Liver (tissue), 9 donors: ENCODE measurements around the gene C3orf22. TPM values are rescaled to one million over a fixed set of nuclear protein-coding genes. Genes with fewer than 3 reads are reported as not detected.

ENCODE experiments used
- DNase-seq: peaks from one replicate; pipeline ENCODE4 v3.0.0-alpha.2; 2017; ENCODE audit warnings: low spot score
- H3K27ac ChIP-seq, 2 donors: one replicate each; pipeline ENCODE4 v1.7.0; 2013; ENCODE audit warnings: inconsistent platforms in 2 of 2, low read length in 2 of 2, control low read depth in 1 of 2, low read depth in 1 of 2, mild to moderate bottlenecking in 1 of 2
- H3K27me3 ChIP-seq, 4 donors: one replicate each; pipeline versions ENCODE4 v1.6.1 to v1.7.0; 2013; ENCODE audit warnings: low read length in 3 of 4, inconsistent platforms in 1 of 4, mild to moderate bottlenecking in 1 of 4, moderate library complexity in 1 of 4; ENCODE audit not compliant: control insufficient read depth in 4 of 4, insufficient read depth in 4 of 4
- H3K36me3 ChIP-seq, 4 donors: one replicate each; pipeline versions ENCODE4 v1.6.1 to v1.7.0; 2013; ENCODE audit warnings: low read length in 3 of 4, mild to moderate bottlenecking in 3 of 4, low read depth in 1 of 4, moderate library complexity in 1 of 4; ENCODE audit not compliant: control insufficient read depth in 4 of 4, insufficient read depth in 3 of 4
- H3K4me1 ChIP-seq, 4 donors: one replicate each; pipeline versions ENCODE4 v1.6.1 to v1.7.0; 2013; ENCODE audit warnings: low read length in 3 of 4, mild to moderate bottlenecking in 3 of 4, moderate library complexity in 1 of 4; ENCODE audit not compliant: control insufficient read depth in 4 of 4, insufficient read depth in 4 of 4
- H3K4me3 ChIP-seq, 3 donors: one replicate each; pipeline versions ENCODE4 v1.6.1 to v1.7.0; 2013; ENCODE audit warnings: low read length in 3 of 3, control low read depth in 1 of 3, low read depth in 1 of 3, mild to moderate bottlenecking in 1 of 3
- H3K9ac ChIP-seq, 2 donors: one replicate each; pipeline ENCODE4 v1.7.0; 2013; ENCODE audit warnings: low read length in 2 of 2, mild to moderate bottlenecking in 2 of 2, moderate library complexity in 2 of 2, control low read depth in 1 of 2, low read depth in 1 of 2
- H3K9me3 ChIP-seq, 4 donors: one replicate each; pipeline versions ENCODE4 v1.6.1 to v1.7.0; 2013; ENCODE audit warnings: low read length in 3 of 4; ENCODE audit not compliant: control insufficient read depth in 4 of 4
- ATF3 ChIP-seq: IDR thresholded peaks from 2 replicates; pipeline ENCODE4 v1.6.1; 2016; ENCODE audit warnings: antibody characterized with exemption
- CTCF ChIP-seq: fragments of 150-350 bp; IDR thresholded peaks from 2 replicates; pipeline ENCODE4 v1.5.1; 2017; ENCODE audit warnings: improper control_type of control experiment, low read depth, low read length; ENCODE audit not compliant: missing input control
- EGR1 ChIP-seq, 2 donors: IDR thresholded peaks; 2 replicates each; pipeline ENCODE4 v1.6.1; 2016 to 2018; ENCODE audit warnings: antibody characterized with exemption in 2 of 2, low read depth in 2 of 2
- FOXA1 ChIP-seq: IDR thresholded peaks from 2 replicates; pipeline ENCODE4 v1.6.1; 2016; ENCODE audit warnings: antibody characterized with exemption
- FOXA2 ChIP-seq: IDR thresholded peaks from 2 replicates; pipeline ENCODE4 v1.6.1; 2016; ENCODE audit warnings: antibody characterized with exemption
- GABPA ChIP-seq, 2 donors: IDR thresholded peaks in 1 of 2; conservative IDR thresholded peaks in 1 of 2; 2 replicates each; pipeline ENCODE4 v1.6.1; 2016; ENCODE audit warnings: antibody characterized with exemption in 2 of 2, mild to moderate bottlenecking in 1 of 2, moderate library complexity in 1 of 2
- HNF4A ChIP-seq, 2 donors: conservative IDR thresholded peaks; 2 replicates each; pipeline ENCODE4 v1.6.1; 2016; ENCODE audit warnings: antibody characterized with exemption in 2 of 2, mild to moderate bottlenecking in 2 of 2
- HNF4G ChIP-seq: IDR thresholded peaks from 2 replicates; pipeline ENCODE4 v1.6.1; 2016; ENCODE audit warnings: antibody characterized with exemption
- JUND ChIP-seq, 2 donors: IDR thresholded peaks; 2 replicates each; pipeline ENCODE4 v1.6.1; 2016; ENCODE audit warnings: antibody characterized with exemption in 2 of 2
- MAX ChIP-seq: IDR thresholded peaks from 2 replicates; pipeline ENCODE4 v1.6.1; 2016; ENCODE audit warnings: antibody characterized with exemption
- NR2F2 ChIP-seq: IDR thresholded peaks from 2 replicates; pipeline ENCODE4 v1.6.1; 2016; ENCODE audit warnings: antibody characterized with exemption
- REST ChIP-seq: IDR thresholded peaks from 2 replicates; pipeline ENCODE4 v1.6.1; 2016; ENCODE audit warnings: antibody characterized with exemption, mild to moderate bottlenecking
- RXRA ChIP-seq, 2 donors: IDR thresholded peaks; 2 replicates each; pipeline ENCODE4 v1.6.1; 2017 to 2018; ENCODE audit warnings: antibody characterized with exemption in 2 of 2, mild to moderate bottlenecking in 1 of 2
- SP1 ChIP-seq: IDR thresholded peaks from 2 replicates; pipeline ENCODE4 v1.6.1; 2018; ENCODE audit warnings: antibody characterized with exemption, mild to moderate bottlenecking
- TAF1 ChIP-seq: conservative IDR thresholded peaks from 2 replicates; pipeline ENCODE4 v1.6.1; 2016; ENCODE audit warnings: antibody characterized with exemption, mild to moderate bottlenecking
- ZBTB33 ChIP-seq: IDR thresholded peaks from 2 replicates; pipeline ENCODE4 v1.6.1; 2016; ENCODE audit warnings: antibody characterized with exemption
- WGBS: extraction: QIAGEN DNeasy Blood & Tissue Kit; methylation state at CpG from one replicate; pipeline ENCODE4 v1.1.7; 2013; 5-methylcytosine and 5-hydroxymethylcytosine counted together
- polyA plus RNA-seq, 2 donors: library from polyadenylated mRNA; stranded (reverse) in 1 of 2; unstranded in 1 of 2; fragments of 200-250 nt in 1 of 2; fragments of >200 nt in 1 of 2; fragmentation: Nextera tagmentation in 1 of 2; extraction: Ambion mirVana in 1 of 2; gene quantifications; one replicate each; pipeline versions ENCODE4 v1.2.1 to v1.2.3, GENCODE V29; 2013 to 2015
- total RNA-seq, 2 donors: library from RNA; depleted of rRNA; stranded (reverse); fragments of >200 nt; gene quantifications; one replicate each; pipeline ENCODE4 v1.2.3, GENCODE V29; 2014
- donor health status: healthy.
- donor health status: healthy.
- donor health status: healthy.
- donor health status: healthy.
- donor health status: healthy.

The C3orf22 gene
- total and polyA plus RNA-seq, 4 donors: not detected

- TF ChIP-seq REST: no peak
- no peak for TF ChIP-seq SP1
- TF ChIP-seq GABPA (IDR thresholded peaks at IDR 0.05 in 1 of 2, conservative IDR thresholded peaks at IDR 0.05 in 1 of 2): no peak
These were observed 22.8 kb upstream of the C3orf22 start (continued) for GRCh38 chr3:126581569-126581968.

GRCh38 chr3:126580746-126581145 is 22.0 kb upstream of the C3orf22 start:
- Histone ChIP-seq H3K27me3 (no peaks in the 10 kb centered on the region), H3K9ac (no peak overlapping the region), H3K36me3 (no peaks in the 10 kb centered on the region), H3K4me1 (no peaks in the 10 kb centered on the region), H3K9me3 (peaks cover 0 to 2% (median 0%) of the 10 kb centered on the region in 4 donors), H3K4me3 (no peak overlapping the region), H3K27ac (no peak overlapping the region)
- no peak for DNase-seq
- 91% methylated on average over 5 of the region's 5 CpGs for whole genome bisulfite sequencing
- TF ChIP-seq RXRA (IDR thresholded peaks at IDR 0.05) (no peak), FOXA1 (no peak), EGR1 (IDR thresholded peaks at IDR 0.05; ENCODE audit: low read depth in 2 of 2) (no peak), REST (no peak), NR2F2 (no peak), HNF4A (conservative IDR thresholded peaks at IDR 0.05) (no peak), TAF1 (no peak), CTCF (no peak), MAX (no peak), ATF3 (no peak), HNF4G (no peak), SP1 (no peak), FOXA2 (no peak), ZBTB33 (no peak), JUND (IDR thresholded peaks at IDR 0.05) (no peak)
